Cardiac fibroblast (primary cell): Measurements from ENCODE around the gene CAMTA1.

ENCODE experiments used
- DNase-seq, 2 donors: peaks; one replicate each; pipeline versions ENCODE4 v3.0.0 to v3.0.0-alpha.2; 2010; ENCODE audit warnings: low read depth in 2 of 2
- H3K4me3 ChIP-seq, 2 donors: replicated peaks in 1 of 2; 1 replicate in 1 of 2; 2 replicates in 1 of 2; pipeline ENCODE4 v1.5.1; 2011; ENCODE audit warnings: low read depth in 2 of 2, low read length in 2 of 2, mild to moderate bottlenecking in 2 of 2, moderate library complexity in 1 of 2
- TF ChIP-seq, protein P1 (sequence below): IDR thresholded peaks from one replicate; pipeline ENCODE4 v1.5.1; 2011; ENCODE audit warnings: low read depth, mild to moderate bottlenecking, low read length, inconsistent platforms

The CAMTA1 gene

DNA sequence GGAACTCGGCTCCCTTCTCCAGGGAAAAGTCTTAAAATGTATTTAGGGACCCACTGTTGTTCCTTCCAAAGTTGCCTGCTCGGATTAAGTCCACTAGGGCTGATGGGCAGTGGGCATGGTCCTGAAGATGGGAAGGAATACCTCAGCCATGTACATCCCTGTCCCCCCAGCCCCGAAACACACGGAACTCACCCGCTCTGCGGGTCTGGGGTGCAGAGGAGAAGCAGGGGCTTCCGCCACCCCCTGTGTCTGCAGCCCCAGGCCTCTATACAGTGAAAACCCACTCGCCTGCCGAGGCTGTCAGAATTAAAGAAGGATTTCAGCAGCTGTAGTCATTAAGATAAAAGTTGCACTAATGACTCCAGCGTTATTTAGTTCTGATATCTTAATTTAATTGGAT lies 773.2 kb downstream of the CAMTA1 start:
- no peak overlapping the region for H3K4me3 ChIP-seq
- no peak for DNase-seq
- TF ChIP-seq, protein P1, sequence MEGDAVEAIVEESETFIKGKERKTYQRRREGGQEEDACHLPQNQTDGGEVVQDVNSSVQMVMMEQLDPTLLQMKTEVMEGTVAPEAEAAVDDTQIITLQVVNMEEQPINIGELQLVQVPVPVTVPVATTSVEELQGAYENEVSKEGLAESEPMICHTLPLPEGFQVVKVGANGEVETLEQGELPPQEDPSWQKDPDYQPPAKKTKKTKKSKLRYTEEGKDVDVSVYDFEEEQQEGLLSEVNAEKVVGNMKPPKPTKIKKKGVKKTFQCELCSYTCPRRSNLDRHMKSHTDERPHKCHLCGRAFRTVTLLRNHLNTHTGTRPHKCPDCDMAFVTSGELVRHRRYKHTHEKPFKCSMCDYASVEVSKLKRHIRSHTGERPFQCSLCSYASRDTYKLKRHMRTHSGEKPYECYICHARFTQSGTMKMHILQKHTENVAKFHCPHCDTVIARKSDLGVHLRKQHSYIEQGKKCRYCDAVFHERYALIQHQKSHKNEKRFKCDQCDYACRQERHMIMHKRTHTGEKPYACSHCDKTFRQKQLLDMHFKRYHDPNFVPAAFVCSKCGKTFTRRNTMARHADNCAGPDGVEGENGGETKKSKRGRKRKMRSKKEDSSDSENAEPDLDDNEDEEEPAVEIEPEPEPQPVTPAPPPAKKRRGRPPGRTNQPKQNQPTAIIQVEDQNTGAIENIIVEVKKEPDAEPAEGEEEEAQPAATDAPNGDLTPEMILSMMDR, result no peak

DNA sequence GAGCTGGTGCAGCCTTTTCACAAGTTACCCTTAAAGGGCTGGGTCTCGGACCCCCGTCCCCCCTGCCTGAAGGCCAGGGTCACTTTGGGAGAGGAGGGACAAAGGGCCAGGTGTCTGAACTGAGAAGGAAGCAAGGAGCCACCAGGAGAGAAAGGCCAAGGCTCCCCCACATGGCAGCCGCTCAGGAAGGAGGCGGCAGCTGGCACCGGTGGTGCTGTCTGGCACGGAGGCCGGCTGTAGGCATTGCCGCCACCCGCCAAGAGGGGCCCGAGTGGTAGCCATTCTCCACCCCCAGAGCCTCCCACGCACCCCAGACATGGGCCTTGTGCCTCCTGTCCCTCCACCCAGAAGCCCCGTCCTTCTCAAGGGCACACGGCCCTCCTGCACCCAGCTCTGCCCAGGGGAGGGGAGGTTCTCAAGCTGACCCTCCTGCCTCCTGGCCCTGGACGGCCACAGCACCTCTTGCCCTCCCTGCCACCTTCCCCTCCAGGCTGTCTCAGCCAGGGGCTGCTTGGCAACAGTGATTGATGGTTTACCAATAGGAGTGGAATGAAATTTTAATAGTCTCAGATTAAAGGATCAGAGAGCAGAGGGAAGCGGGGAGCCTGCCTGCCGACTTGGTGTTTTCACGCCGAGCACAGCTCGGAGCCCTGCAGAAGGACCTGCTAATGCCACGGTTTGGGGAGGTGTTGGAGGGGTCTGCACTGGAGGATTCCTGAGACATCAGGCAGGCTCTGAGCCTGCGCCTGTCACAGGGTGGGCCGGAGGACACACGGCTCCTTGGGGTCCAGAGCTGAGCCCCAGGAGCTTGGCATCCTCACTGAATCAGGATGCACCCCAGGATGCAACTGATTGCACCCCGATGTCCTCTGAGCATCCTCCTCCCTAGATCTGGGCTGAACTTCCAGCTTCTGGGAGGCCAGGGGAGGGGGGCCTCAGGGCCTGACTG lies 773.9 kb downstream of the CAMTA1 start:
- TF ChIP-seq, protein P1, result no peak
- no peak for DNase-seq
- H3K4me3 ChIP-seq, result no peak overlapping the region

DNA sequence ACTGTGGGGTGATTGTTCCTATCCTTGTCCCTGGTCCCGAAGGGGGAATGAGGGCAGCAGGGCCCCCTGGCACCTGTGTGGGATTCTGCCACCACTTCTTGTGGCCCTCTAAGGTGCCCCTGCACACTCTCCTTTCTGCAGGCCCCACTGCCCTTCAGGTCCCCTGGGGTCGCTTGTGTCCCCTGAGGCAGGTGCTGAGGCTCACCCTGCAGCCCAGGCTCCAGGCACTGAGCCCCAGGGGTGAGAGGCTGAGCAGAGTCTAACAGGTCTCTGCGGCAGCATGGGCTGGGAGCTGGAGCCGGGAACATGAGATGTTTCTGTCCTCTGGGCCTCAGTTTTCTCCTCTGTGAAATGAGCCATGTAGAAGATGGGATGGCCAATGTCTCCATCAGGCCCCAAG lies 774.9 kb downstream of the CAMTA1 start:
- H3K4me3 ChIP-seq, result no peak overlapping the region
- TF ChIP-seq, protein P1, result no peak
- no peak for DNase-seq

DNA sequence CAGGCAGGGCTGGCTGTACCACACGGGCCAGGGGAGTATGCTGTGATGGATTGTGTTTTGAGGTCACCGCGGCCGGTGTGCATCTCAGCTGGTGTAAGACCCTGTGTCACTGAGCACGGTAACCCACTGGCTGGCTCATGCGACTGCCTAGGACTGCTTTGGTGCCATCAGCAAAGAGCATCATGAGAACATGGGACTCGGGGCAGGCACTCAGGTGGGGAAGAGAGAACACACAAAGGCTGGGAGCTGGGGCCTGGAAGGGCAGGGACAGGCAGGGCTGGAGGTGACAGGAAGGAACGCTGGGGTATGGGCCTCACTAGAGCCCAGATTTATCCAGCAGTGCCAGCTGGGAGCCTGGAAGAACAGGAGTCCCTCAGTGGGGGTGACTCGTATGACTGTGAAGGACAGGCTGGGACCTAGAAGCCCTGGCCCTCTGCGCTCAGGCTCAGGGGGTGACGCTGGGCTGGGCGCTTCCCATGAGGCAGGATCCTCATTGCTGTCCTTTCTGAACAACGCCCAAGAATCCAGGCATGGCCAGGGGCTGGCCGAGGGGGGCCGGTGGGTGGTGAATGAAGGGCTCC lies 775.4 kb downstream of the CAMTA1 start:
- TF ChIP-seq, protein P1, result no peak
- H3K4me3 ChIP-seq, result no peak overlapping the region

DNA sequence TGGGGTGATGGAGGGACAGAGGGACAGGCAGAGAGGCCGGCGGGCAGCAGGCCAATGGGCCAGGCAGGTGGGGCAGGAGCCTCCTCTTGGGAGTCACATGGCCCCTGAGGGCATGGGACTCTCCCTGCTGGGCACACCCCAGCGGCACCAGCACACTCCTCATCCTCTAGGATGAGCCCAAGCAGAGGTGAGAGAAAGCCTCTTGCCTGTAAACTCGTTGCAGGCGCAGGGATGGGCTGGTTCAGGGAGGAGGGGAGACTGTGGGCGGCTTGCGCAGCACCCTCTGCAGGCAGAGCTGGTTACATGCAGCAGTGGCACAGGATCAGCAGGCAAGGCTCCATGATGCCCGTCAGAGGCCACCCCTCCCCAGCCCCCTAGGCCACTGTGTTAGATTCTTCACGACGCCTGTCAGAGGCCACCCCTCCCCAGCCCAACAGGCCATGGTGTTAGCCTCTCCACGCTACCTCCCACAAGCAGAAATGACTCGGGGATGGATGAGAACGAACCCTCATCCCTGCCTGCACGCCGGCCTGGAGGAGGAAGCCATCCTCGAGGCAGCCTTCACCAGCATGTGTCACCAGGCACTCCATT lies 776.2 kb downstream of the CAMTA1 start:
- TF ChIP-seq, protein P1, result no peak
- DNase-seq, result no peak
- H3K4me3 ChIP-seq, result no peak overlapping the region

More for the DNA sequence above, 775.4 kb downstream of the CAMTA1 start:
- no peak for DNase-seq

DNA sequence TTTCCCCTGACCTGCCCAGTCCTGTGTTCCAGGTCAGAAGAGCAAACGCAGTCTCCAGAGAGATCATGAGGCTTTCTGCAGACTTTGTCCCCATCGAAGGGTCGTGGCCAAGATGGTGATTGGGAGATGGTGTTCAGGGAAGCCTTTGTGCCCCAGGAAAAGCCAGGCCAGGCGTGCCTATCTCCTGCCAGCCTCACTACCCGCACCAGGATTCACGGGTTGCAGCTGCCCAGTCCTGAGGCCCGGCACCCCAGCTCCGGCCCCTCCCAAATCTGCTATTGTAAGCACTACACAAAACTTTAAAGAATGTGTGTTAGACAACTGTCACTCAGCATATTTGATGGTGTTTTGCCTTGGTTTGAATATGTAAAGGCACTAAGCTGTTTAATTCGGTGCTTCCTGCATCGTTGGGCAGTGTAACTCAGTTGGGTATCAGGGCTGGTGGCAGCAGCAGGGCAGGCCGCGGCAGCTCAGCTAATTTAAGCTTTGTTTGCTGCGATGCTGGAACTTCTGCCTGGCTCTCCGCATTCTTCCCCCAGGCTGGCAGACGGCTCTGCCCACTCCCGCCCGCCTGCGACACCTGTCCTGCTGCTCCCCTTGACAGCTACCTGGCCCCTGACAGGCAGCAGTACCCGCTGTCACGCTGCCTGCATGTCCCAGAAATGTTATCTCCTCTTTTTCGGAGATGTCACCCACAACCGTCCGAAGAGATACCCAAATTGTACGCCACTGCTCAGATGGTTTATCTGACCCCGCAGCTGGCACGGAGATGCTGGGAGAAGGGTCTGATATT lies 776.9 kb downstream of the CAMTA1 start:
- TF ChIP-seq, protein P1, result no peak

More for the DNA sequence above, 776.9 kb downstream of the CAMTA1 start:
- no peak for DNase-seq
- no peak overlapping the region for H3K4me3 ChIP-seq
